ENCODE measurements around the gene HSPA1L. TPM values are rescaled to one million over a fixed set of nuclear protein-coding genes. Genes with fewer than 3 reads are reported as not detected.

Gene HSPA1L
- total and polyA plus RNA-seq, 4 donors, result 0.27 to 0.79 (median 0.47) TPM

- WGBS, result 67% methylated on average over 42 of the region's 42 CpGs
- Histone ChIP-seq H3K4me1 (ENCODE audit: control insufficient read depth in 4 of 4, insufficient read depth in 4 of 4, low read length in 3 of 4) (no peaks in the 10 kb centered on the region), H3K4me3 (ENCODE audit: low read depth in 1 of 3, low read length in 3 of 3) (no peak overlapping the region), H3K36me3 (ENCODE audit: control insufficient read depth in 4 of 4, insufficient read depth in 3 of 4, low read depth in 1 of 4, low read length in 3 of 4) (no peaks in the 10 kb centered on the region), H3K9me3 (ENCODE audit: control insufficient read depth in 4 of 4, low read length in 3 of 4) (no peaks in the 10 kb centered on the region), H3K27me3 (ENCODE audit: control insufficient read depth in 4 of 4, insufficient read depth in 4 of 4, low read length in 3 of 4) (no peaks in the 10 kb centered on the region), H3K9ac (ENCODE audit: low read depth in 1 of 2, low read length in 2 of 2) (no peak overlapping the region), H3K27ac (ENCODE audit: low read depth in 1 of 2, low read length in 2 of 2) (no peak overlapping the region)
- DNase-seq (ENCODE audit: low spot score), result no peak
- TF ChIP-seq HNF4A (conservative IDR thresholded peaks at IDR 0.05) (no peak), NR2F2 (IDR thresholded peaks at IDR 0.05) (no peak), HNF4G (IDR thresholded peaks at IDR 0.05) (no peak), RXRA (IDR thresholded peaks at IDR 0.05) (no peak), TAF1 (conservative IDR thresholded peaks at IDR 0.05) (no peak), SP1 (IDR thresholded peaks at IDR 0.05) (no peak), ZBTB33 (IDR thresholded peaks at IDR 0.05) (no peak), REST (IDR thresholded peaks at IDR 0.05) (no peak), JUND (IDR thresholded peaks at IDR 0.05) (no peak), FOXA1 (IDR thresholded peaks at IDR 0.05) (no peak), FOXA2 (IDR thresholded peaks at IDR 0.05) (no peak)
Observed at GRCh38 chr6:31765910-31766794, 48.9 kb downstream of the HSPA1L start.

DNA sequence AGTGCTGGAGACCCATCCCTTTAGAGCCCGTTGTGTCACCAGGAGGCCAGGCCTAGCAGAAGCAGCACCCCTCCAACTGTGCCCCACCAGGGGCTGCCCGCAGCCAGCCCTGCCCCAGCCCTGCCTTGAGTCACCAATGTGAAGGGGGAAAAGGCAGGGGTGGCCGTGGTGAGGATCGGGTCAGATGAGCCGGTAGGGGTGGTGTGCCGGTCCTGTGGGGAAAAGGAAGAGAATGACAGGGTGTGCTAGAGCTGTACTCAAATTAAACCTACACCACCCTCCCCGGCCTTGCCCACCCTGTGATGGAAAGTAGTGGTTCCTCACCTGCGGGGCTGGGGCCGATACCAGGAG, 49.5 kb downstream of the HSPA1L start:
- no peak for DNase-seq (ENCODE audit: low spot score)
- no peaks in the 10 kb centered on the region for H3K4me1 ChIP-seq (ENCODE audit: control insufficient read depth in 4 of 4, insufficient read depth in 4 of 4, low read length in 3 of 4)
- TF ChIP-seq GABPA (IDR thresholded peaks at IDR 0.05 in 1 of 2, conservative IDR thresholded peaks at IDR 0.05 in 1 of 2) (no peak), FOXA2 (IDR thresholded peaks at IDR 0.05) (no peak), MAX (IDR thresholded peaks at IDR 0.05) (no peak), ATF3 (IDR thresholded peaks at IDR 0.05) (no peak), REST (IDR thresholded peaks at IDR 0.05) (no peak)
- 94% methylated on average over 9 of the region's 9 CpGs for WGBS
- H3K27me3 ChIP-seq (ENCODE audit: control insufficient read depth in 4 of 4, insufficient read depth in 4 of 4, low read length in 3 of 4), result no peaks in the 10 kb centered on the region
- H3K4me3 ChIP-seq (ENCODE audit: low read depth in 1 of 3, low read length in 3 of 3), result no peak overlapping the region
- no peak overlapping the region for H3K27ac ChIP-seq (ENCODE audit: low read depth in 1 of 2, low read length in 2 of 2)
- no peaks in the 10 kb centered on the region for H3K9me3 ChIP-seq (ENCODE audit: control insufficient read depth in 4 of 4, low read length in 3 of 4)
- H3K9ac ChIP-seq (ENCODE audit: low read depth in 1 of 2, low read length in 2 of 2), result no peak overlapping the region
- H3K36me3 ChIP-seq (ENCODE audit: control insufficient read depth in 4 of 4, insufficient read depth in 3 of 4, low read depth in 1 of 4, low read length in 3 of 4), result no peaks in the 10 kb centered on the region
